ENCODE results near the gene SRGAP2C. TPM values are rescaled to one million over a fixed set of nuclear protein-coding genes. Genes with fewer than 3 reads are reported as not detected.

SRGAP2C gene
- total RNA-seq, 1 experiment from 2014 or later = 67.6 TPM

Other genes starting within 250 kb of the SRGAP2C start
- 22.0 to 24.0 TPM (median 23.3 TPM) in 3 replicates for gene FAM72B, start 635 bp upstream of the SRGAP2C start, total RNA-seq (2021)

Measured in WTC11 (cell line).